Upper lobe of left lung (tissue), 6 donors: ENCODE data around the gene BLCAP. TPM values are rescaled to one million over a fixed set of nuclear protein-coding genes. Genes with fewer than 3 reads are reported as not detected.

Experiments
- ATAC-seq, 2 donors: fragments of 200-7000 bp; cut with Tn5 transposase; one replicate each; pipeline ENCODE4 v1.9.1; 2022; ENCODE audit warnings: mild to moderate bottlenecking in 2 of 2, moderate library complexity in 2 of 2; ENCODE audit not compliant: low FRiP score in 2 of 2
- DNase-seq, 2 donors: peaks; one replicate each; pipeline ENCODE4 v3.0.0-alpha.2; 2019 to 2020
- H3K27ac ChIP-seq, 4 donors: fragments of 200-600 bp; sonication (generic); one replicate each; pipeline ENCODE4 v1.5.1; 2016 to 2019
- H3K27me3 ChIP-seq, 4 donors: fragments of 200-600 bp; sonication (generic); one replicate each; pipeline ENCODE4 v1.5.1; 2017 to 2019
- H3K36me3 ChIP-seq, 4 donors: fragments of 200-600 bp; sonication (generic); one replicate each; pipeline ENCODE4 v1.5.1; 2016 to 2019
- H3K4me1 ChIP-seq, 4 donors: fragments of 200-600 bp; sonication (generic); one replicate each; pipeline ENCODE4 v1.5.1; 2018 to 2019
- H3K4me3 ChIP-seq, 4 donors: fragments of 200-600 bp; sonication (generic); one replicate each; pipeline ENCODE4 v1.5.1; 2017 to 2019; ENCODE audit warnings: mild to moderate bottlenecking in 2 of 4, moderate library complexity in 1 of 4
- H3K9me3 ChIP-seq, 4 donors: fragments of 200-600 bp; sonication (generic); one replicate each; pipeline ENCODE4 v1.5.1; 2018 to 2019
- EP300 ChIP-seq, 4 donors: sonication (generic); formaldehyde crosslinking; IDR thresholded peaks; one replicate each; pipeline ENCODE4 v1.5.1; 2017; ENCODE audit warnings: antibody characterized with exemption in 4 of 4, control low read depth in 2 of 4
- POLR2A ChIP-seq, 4 donors: fragments of 450-650 bp; IDR thresholded peaks; one replicate each; pipeline ENCODE4 v1.5.1; 2016 to 2017; ENCODE audit warnings: antibody characterized with exemption in 4 of 4, mild to moderate bottlenecking in 2 of 4
- POLR2AphosphoS5 ChIP-seq, 2 donors: sonication (generic); formaldehyde crosslinking; IDR thresholded peaks; one replicate each; pipeline ENCODE4 v1.5.1; 2017; ENCODE audit warnings: antibody characterized with exemption in 2 of 2
- WGBS, 2 donors: methylation state at CpG; one replicate each; pipeline ENCODE4 v1.1.5; 2017 to 2018; 5-methylcytosine and 5-hydroxymethylcytosine counted together
- total RNA-seq, 6 donors: library from RNA; depleted of rRNA in 4 of 6; stranded (reverse); fragments of >200 nt in 4 of 6; gene quantifications; one replicate each; pipeline versions ENCODE4 v1.1.0 to v1.2.1, GENCODE V29; 2016 to 2021
- TF ChIP-seq, protein P1 (sequence below), 6 experiments: fragments of 450-650 bp in 4 of 6; fragments of 200-600 bp in 2 of 6; sonication (generic) in 2 of 6; IDR thresholded peaks; one replicate each; pipeline ENCODE4 v1.5.1; 2016 to 2019; ENCODE audit warnings: antibody characterized with exemption in 6 of 6
- donor health status: DM: no; HTN: no; CAD: no; lungs with moderate emphysema.
- donor health status: DM: no; HTN: yes; CAD: no; lungs with severe emphysema.

BLCAP gene
- total RNA-seq, 6 donors from 2014 or later: 53.4 to 79.6 (median 66.6) TPM

- Histone ChIP-seq H3K27me3 (no peaks in the 10 kb centered on the region), H3K4me3 (no peak overlapping the region), H3K36me3 (no peaks in the 10 kb centered on the region), H3K27ac (no peak overlapping the region), H3K4me1 (peaks cover 20 to 39% (median 22%) of the 10 kb centered on the region in 4 donors), H3K9me3 (no peaks in the 10 kb centered on the region)
- 84 to 85% methylated on average over 10 of the region's 10 CpGs for WGBS, 2 donors
- TF ChIP-seq POLR2A (IDR thresholded peaks at IDR 0.05): no peak
- TF ChIP-seq, protein P1, sequence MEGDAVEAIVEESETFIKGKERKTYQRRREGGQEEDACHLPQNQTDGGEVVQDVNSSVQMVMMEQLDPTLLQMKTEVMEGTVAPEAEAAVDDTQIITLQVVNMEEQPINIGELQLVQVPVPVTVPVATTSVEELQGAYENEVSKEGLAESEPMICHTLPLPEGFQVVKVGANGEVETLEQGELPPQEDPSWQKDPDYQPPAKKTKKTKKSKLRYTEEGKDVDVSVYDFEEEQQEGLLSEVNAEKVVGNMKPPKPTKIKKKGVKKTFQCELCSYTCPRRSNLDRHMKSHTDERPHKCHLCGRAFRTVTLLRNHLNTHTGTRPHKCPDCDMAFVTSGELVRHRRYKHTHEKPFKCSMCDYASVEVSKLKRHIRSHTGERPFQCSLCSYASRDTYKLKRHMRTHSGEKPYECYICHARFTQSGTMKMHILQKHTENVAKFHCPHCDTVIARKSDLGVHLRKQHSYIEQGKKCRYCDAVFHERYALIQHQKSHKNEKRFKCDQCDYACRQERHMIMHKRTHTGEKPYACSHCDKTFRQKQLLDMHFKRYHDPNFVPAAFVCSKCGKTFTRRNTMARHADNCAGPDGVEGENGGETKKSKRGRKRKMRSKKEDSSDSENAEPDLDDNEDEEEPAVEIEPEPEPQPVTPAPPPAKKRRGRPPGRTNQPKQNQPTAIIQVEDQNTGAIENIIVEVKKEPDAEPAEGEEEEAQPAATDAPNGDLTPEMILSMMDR (IDR thresholded peaks at IDR 0.05): no peak
- no peak for TF ChIP-seq POLR2AphosphoS5 (IDR thresholded peaks at IDR 0.05)
- no peak for TF ChIP-seq EP300 (IDR thresholded peaks at IDR 0.05)
- no peak for DNase-seq
- ATAC-seq: no peak
Measured at GRCh38 chr20:37529968-37530600, 2.4 kb upstream of the BLCAP start.

DNA sequence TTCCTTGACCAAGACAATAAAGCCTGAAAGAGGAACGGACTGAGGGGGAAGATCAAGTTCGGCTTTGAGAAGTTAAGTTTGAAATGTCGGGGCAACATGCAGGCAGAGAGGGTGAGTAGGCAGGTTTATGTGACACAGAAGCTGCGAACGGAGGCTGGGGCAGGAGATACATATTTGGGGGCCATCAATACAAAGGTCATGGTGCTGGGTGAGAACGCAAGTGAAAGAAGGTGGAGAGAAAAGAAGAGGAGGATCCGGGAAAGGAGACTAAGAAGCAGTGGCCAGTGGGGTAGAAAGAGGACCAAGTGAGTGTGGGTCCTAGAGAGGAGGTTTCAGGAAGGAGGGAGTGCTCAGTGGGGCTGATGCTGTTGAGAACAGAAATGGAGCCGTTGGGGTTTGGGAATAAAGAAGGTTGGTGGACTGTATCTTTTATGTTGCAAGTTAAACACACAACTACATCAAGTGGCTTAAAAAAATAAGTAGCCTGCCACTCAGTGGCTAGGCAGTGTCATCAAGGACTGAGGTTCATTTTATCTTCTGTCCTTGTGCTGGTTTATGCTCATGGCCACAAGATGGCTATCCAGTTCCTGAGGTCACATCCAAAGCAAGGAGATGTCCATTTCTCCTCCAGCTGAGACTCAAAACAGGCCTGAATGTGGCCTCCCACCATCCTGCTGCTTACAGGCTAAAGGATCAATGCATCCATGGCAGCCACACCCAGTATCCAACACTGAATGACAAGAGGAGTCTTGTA lies 1.7 kb upstream of the BLCAP start:
- no peak for TF ChIP-seq POLR2AphosphoS5 (IDR thresholded peaks at IDR 0.05)
- no peak for TF ChIP-seq POLR2A (IDR thresholded peaks at IDR 0.05)
- TF ChIP-seq, protein P1 (IDR thresholded peaks at IDR 0.05): no peak
- TF ChIP-seq EP300 (IDR thresholded peaks at IDR 0.05): no peak
- ATAC-seq (no peak), DNase-seq (no peak)
- 73 to 76% methylated on average over 8 of the region's 8 CpGs for WGBS, 2 donors
- no peak overlapping the region for H3K27ac ChIP-seq
- H3K9me3 ChIP-seq: no peaks in the 10 kb centered on the region
- H3K27me3 ChIP-seq: no peaks in the 10 kb centered on the region
- peaks cover 25 to 42% (median 28%) of the 10 kb centered on the region in 4 donors for H3K4me1 ChIP-seq
- H3K36me3 ChIP-seq: no peaks in the 10 kb centered on the region
- H3K4me3 ChIP-seq: no peak overlapping the region

DNA sequence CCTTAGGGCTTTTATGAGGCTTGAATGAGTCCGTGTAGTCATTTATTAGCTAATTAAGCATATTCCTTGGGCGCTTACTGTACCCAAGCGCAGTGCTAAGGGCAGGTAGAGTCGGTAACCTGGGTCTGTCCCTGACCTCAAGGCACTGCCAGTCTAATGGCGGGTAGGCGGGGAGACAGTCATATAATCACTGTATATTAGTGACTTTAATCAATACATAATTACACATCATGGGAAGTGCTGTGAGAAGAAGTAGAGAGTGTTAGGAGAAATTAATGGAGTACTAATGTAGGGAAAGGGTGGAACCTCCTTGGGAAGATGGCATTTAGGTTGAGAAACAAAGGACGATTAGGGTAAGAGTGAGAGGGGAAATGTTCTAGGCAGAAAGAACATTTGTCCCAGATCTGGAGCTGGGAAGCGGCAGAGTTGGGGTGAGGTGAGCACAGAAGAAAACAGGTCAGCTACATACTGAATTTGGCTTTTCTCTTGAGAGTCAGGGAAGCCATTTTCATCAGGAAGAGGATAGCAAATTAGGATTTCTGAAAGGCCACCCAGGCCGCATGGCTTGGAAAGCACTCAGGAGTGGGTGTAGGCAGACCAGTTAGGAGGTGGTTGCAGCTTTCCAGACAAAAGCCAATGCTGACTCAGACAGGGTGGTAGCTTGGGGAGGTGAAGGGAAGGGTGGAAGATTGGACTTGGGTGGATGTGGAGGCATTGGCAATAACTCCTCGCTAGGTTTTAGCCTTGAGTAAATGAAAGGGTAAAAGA lies 954 bp upstream of the BLCAP start:
- H3K4me3 ChIP-seq: peak overlapping the region; percentile 54 to 100 (median 98)
- no peak for ATAC-seq
- H3K27me3 ChIP-seq: no peaks in the 10 kb centered on the region
- 44 to 46% methylated on average over 10 of the region's 10 CpGs for WGBS, 2 donors
- TF ChIP-seq, protein P1 (IDR thresholded peaks at IDR 0.05): no peak
- TF ChIP-seq POLR2A (IDR thresholded peaks at IDR 0.05) (no peak), POLR2AphosphoS5 (IDR thresholded peaks at IDR 0.05) (no peak), EP300 (IDR thresholded peaks at IDR 0.05) (no peak)
- peaks cover 25 to 43% (median 30%) of the 10 kb centered on the region in 4 donors for H3K4me1 ChIP-seq
- H3K36me3 ChIP-seq: no peaks in the 10 kb centered on the region
- no peaks in the 10 kb centered on the region for H3K9me3 ChIP-seq
- peak overlapping the region; percentile 91 to 99 (median 97) for H3K27ac ChIP-seq
- no peak for DNase-seq

DNA sequence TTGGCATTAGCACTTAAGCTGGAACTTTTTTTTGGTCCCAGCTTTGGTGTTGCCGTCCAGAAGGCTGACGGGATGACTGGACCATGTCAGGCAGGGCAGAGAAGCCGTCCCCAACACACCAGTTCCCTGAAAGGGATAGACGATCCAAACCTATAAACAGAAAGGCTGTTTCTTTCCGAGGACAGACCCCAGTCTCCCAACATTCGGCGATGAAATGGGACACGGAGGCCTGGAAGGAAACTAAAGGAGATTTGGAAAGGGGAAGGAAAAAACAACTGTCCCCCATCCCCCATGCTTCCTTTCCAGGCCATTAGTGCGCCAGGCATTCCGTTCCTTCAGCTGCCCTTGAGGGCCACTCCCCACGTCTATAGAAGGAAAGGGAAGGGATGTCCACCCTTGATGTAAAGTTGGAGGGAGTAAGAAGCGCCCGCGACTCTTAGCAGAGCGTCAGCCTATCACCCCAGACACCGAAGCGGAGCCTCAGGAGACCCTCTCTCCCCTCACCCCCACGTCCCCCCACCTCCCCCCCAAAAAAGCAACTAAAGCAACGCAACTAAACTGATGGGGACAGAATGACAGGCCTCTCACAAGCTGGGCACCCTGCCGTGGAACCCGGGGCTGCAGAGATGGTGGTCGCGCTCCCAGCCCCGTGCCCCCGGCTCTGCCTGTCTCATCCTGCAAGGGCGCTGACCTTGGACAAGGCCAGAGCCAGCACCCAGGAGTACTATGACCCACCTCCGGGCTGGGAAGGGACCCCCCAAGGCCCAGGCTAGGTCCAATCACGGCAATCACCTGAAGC lies 638 bp downstream of the BLCAP start:
- ATAC-seq: peak in 1 of 2 donors; percentile 58
- WGBS, 2 donors: 0 to 1% methylated on average over 15 to 24 of the region's 28 CpGs

More for the DNA sequence above, 638 bp downstream of the BLCAP start:
- peak in 1 of 2 donors; percentile 50 for DNase-seq
- H3K4me3 ChIP-seq: peak overlapping the region; percentile 50 to 100 (median 98)
- peaks cover 26 to 55% (median 38%) of the 10 kb centered on the region in 4 donors for H3K4me1 ChIP-seq
- H3K27ac ChIP-seq: peak overlapping the region; percentile 91 to 99 (median 97)
- no peaks in the 10 kb centered on the region for H3K9me3 ChIP-seq
- H3K27me3 ChIP-seq: no peaks in the 10 kb centered on the region
- no peaks in the 10 kb centered on the region for H3K36me3 ChIP-seq
- TF ChIP-seq POLR2AphosphoS5 (IDR thresholded peaks at IDR 0.05) (no peak), POLR2A (IDR thresholded peaks at IDR 0.05) (no peak), EP300 (IDR thresholded peaks at IDR 0.05) (no peak)
- TF ChIP-seq, protein P1 (IDR thresholded peaks at IDR 0.05): no peak
